ENCODE results near the gene MTIF2. TPM values are rescaled to one million over a fixed set of nuclear protein-coding genes. Genes with fewer than 3 reads are reported as not detected.

Gene MTIF2
- total RNA-seq, 1 experiment from 2014 or later = 49.8 TPM

DNA sequence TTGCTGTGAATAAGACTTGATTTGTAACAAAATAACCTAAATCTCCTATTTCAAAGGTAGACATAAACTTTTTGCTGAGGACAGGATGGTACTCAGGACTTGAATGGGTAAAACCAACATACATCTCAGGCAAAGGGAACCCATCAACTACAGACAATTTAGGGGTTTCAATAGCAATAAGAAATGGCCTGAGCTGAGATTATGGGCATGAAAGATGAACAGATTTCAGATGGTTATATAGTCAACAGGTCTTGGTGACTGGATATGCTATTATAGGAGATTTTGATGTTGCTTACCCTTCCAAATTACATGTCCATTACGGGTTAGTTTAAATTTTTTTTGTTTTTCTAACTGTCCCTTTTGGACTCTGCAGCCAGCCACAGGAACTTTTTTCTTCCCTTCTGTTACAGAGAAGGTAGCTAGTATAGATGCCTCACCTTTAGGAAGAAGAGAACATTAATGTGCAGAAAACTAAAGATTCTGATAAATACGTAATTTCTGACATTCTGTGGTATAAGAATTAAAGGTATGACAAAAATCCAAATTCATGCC is 32.0 kb downstream of the MTIF2 start:
- intact Hi-C loops (cut with micrococcal nuclease) = no loop called here

DNA sequence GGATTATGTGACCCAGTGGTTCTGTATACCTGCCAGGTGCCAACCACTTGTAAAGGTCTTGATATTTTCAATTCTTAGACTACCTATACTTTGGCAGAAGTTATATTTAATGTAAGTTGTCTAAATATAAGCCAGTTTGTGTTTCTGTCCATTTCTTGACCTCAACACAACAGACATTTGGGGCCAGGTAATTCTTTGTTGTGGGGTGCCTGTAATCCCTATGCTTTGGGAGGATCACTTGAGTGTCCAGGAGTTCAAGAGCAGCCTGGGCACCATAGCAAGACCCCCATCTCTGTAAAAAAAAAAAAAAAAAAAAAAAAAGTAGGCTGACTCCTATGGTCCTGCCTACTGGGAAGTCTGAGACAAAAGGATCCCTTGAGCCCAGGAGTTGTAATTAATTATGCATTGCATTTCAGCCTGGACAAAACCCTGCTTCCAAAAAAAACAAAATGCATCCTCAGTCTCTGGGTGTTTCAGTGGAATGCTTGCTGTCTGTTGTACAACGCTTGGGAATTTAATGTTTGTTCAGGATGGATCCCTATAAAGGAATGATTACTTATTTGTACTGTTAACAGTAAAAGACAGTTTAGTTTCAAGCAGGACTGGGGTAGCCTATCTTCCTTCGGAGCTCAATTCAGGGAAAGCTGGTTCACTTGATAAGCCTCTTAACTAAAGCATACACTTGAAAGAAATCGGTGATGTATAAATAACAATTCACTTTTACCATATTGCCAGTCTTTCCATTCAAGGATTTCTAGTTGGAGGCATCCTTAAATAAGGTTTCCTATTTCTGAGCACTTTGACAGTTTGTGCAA is 33.1 kb downstream of the MTIF2 start:
- DNase-seq (ENCODE audit: low read depth, low spot score) (no peak), ATAC-seq (no peak)
- peak; percentile 9; the same call in 1 of the 2 replicates for TF ChIP-seq POLR2AphosphoS5 (IDR thresholded peaks at IDR 0.05; ENCODE audit: low read depth, low read length)
- TF ChIP-seq ZBTB33 (IDR thresholded peaks at IDR 0.05; ENCODE audit: extremely low read depth, insufficient replicate concordance, low read length) = no peak
- ChIA-PET RAD21 (ENCODE audit: low non-redundant PET in 1 of 2, low total read pairs in 2 of 2, uncharacterized antibody in 2 of 2, unreplicated experiment in 2 of 2) (no interaction called here), CTCF (no interaction called here), POLR2A (no interaction called here)
- H3K36me3 ChIP-seq (ENCODE audit: control insufficient read depth in 1 of 2, insufficient read depth in 2 of 2, low read length in 2 of 2) = peaks cover 32 to 47% of the 10 kb centered on the region in 2 experiments
- peaks cover 3 to 11% of the 10 kb centered on the region in 2 experiments; a peak in 3 of 4 replicates for H3K4me1 ChIP-seq (ENCODE audit: control insufficient read depth in 1 of 2, insufficient read depth in 2 of 2, low read length in 2 of 2)
- H3K27me3 ChIP-seq (ENCODE audit: insufficient read depth, low read length) = no peaks in the 10 kb centered on the region
- intact Hi-C loops (cut with micrococcal nuclease) = no loop called here
- no peak overlapping the region for H3K4me2 ChIP-seq (ENCODE audit: low read length)
- no peaks in the 10 kb centered on the region for H3K9me2 ChIP-seq (ENCODE audit: insufficient read depth)
- H3K9ac ChIP-seq (ENCODE audit: low read length) = no peak overlapping the region
- H2AFZ ChIP-seq (ENCODE audit: low read depth, low read length, poor library complexity, severe bottlenecking) = no peak overlapping the region
- H4K20me1 ChIP-seq (ENCODE audit: insufficient read depth) = peaks cover 10% of the 10 kb centered on the region; the same call in 1 of the 2 replicates
- peaks cover 47% of the 10 kb centered on the region for H3K79me2 ChIP-seq (ENCODE audit: insufficient read depth, low read length)
- BruUV-seq (replicated peaks) = no TSS peak
- no peak overlapping the region for H3K4me3 ChIP-seq (replicated peaks in 1 of 2; ENCODE audit: low read depth in 1 of 2, low read length in 2 of 2)
- no peaks in the 10 kb centered on the region for H3K9me3 ChIP-seq (ENCODE audit: control insufficient read depth in 1 of 2, insufficient read depth in 1 of 2, low read depth in 1 of 2, low read length in 2 of 2)
- no peak overlapping the region for H3K27ac ChIP-seq (ENCODE audit: low read depth, low read length)

More for the DNA sequence above, 32.0 kb downstream of the MTIF2 start:
- TF ChIP-seq MAX (IDR thresholded peaks at IDR 0.05) (no peak), ATF3 (IDR thresholded peaks at IDR 0.05) (no peak), SIN3A (IDR thresholded peaks at IDR 0.05; ENCODE audit: low read depth) (no peak), CBX3 (IDR thresholded peaks at IDR 0.05; ENCODE audit: low read depth) (no peak), JUND (IDR thresholded peaks at IDR 0.05) (0 out of 2 replicates have a peak, but pooled peaks have one; percentile 8), POLR2AphosphoS5 (IDR thresholded peaks at IDR 0.05; ENCODE audit: low read depth, low read length) (0 out of 2 replicates have a peak, but pooled peaks have one; percentile 49), YY1 (IDR thresholded peaks at IDR 0.05; ENCODE audit: extremely low read depth, insufficient replicate concordance, low read depth, low read length) (no peak)
- no peaks in the 10 kb centered on the region for H3K9me3 ChIP-seq (ENCODE audit: control insufficient read depth in 1 of 2, insufficient read depth in 1 of 2, low read depth in 1 of 2, low read length in 2 of 2)
- CTCF ChIA-PET = no interaction called here
- H3K9ac ChIP-seq (ENCODE audit: low read length) = no peak overlapping the region
- no peaks in the 10 kb centered on the region for H3K27me3 ChIP-seq (ENCODE audit: insufficient read depth, low read length)
- no peak overlapping the region for H3K4me3 ChIP-seq (replicated peaks in 1 of 2; ENCODE audit: low read depth in 1 of 2, low read length in 2 of 2)
- peaks cover 32 to 47% of the 10 kb centered on the region in 2 experiments for H3K36me3 ChIP-seq (ENCODE audit: control insufficient read depth in 1 of 2, insufficient read depth in 2 of 2, low read length in 2 of 2)
- peaks cover 40% of the 10 kb centered on the region for H3K79me2 ChIP-seq (ENCODE audit: insufficient read depth, low read length)
- BruUV-seq (replicated peaks) = no TSS peak
- H3K4me2 ChIP-seq (ENCODE audit: low read length) = no peak overlapping the region
- POLR2A ChIA-PET = interaction anchor here (0.6 to 1.3 kb wide), 2 partner anchors 18 to 24 kb away, joined by 3 read pairs; no protein-coding TSS in a partner anchor
- H2AFZ ChIP-seq (ENCODE audit: low read depth, low read length, poor library complexity, severe bottlenecking) = no peak overlapping the region
- DNase-seq (ENCODE audit: low read depth, low spot score) (no peak), ATAC-seq (no peak)
- peaks cover 10% of the 10 kb centered on the region; the same call in 1 of the 2 replicates for H4K20me1 ChIP-seq (ENCODE audit: insufficient read depth)
- peaks cover 3 to 6% of the 10 kb centered on the region in 2 experiments; a peak in 3 of 4 replicates for H3K4me1 ChIP-seq (ENCODE audit: control insufficient read depth in 1 of 2, insufficient read depth in 2 of 2, low read length in 2 of 2)
- H3K9me2 ChIP-seq (ENCODE audit: insufficient read depth) = no peaks in the 10 kb centered on the region
- H3K27ac ChIP-seq (ENCODE audit: low read depth, low read length) = no peak overlapping the region; the same call in 1 of the 2 replicates
- RAD21 ChIA-PET (ENCODE audit: low non-redundant PET in 1 of 2, low total read pairs in 2 of 2, uncharacterized antibody in 2 of 2, unreplicated experiment in 2 of 2) = no interaction called here
